ENCODE measurements around the gene PRSS56.

Gene PRSS56

DNA sequence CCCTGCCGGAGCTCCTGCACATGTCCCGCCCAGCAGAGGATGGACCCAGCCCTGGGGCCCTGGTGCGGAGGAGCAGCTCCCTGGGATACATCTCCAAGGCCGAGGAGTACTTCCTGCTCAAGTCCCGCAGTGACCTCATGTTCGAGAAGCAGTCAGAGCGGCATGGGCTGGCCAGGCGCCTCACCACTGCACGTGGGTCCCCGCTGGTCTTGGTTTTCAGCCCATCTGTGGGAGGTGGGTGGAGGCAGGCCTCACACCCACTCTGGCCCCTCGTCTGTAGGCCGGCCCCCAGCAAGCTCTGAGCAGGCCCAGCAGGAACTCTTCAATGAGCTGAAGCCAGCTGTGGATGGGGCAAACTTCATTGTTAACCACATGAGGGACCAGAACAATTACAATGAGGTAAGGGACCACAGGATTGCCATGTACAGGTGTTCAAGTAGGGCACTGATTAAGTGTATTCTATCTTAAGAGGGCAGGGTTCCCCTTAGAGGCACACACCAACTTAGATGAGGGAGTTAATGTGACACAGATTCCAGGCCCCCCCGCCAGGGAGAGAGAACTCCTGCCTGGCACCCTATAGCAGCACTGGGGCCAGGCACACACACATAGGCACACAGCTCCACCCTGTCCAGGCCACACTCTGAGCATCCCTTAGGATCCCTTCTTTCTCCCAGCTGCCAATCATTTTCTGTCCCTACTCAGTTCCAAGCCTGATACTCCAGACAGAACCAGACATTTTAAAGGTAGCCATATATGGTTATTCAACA lies 13.9 kb downstream of the PRSS56 start:
- DNase-seq (ENCODE audit: low spot score) (no peak), ATAC-seq (ENCODE audit: low read depth) (no peak)
- H3K9me3 ChIP-seq (ENCODE audit: severe bottlenecking) = no peaks in the 10 kb centered on the region
- H3K27me3 ChIP-seq (ENCODE audit: insufficient read depth, poor library complexity, severe bottlenecking) = no peaks in the 10 kb centered on the region
- TF ChIP-seq, protein P1, sequence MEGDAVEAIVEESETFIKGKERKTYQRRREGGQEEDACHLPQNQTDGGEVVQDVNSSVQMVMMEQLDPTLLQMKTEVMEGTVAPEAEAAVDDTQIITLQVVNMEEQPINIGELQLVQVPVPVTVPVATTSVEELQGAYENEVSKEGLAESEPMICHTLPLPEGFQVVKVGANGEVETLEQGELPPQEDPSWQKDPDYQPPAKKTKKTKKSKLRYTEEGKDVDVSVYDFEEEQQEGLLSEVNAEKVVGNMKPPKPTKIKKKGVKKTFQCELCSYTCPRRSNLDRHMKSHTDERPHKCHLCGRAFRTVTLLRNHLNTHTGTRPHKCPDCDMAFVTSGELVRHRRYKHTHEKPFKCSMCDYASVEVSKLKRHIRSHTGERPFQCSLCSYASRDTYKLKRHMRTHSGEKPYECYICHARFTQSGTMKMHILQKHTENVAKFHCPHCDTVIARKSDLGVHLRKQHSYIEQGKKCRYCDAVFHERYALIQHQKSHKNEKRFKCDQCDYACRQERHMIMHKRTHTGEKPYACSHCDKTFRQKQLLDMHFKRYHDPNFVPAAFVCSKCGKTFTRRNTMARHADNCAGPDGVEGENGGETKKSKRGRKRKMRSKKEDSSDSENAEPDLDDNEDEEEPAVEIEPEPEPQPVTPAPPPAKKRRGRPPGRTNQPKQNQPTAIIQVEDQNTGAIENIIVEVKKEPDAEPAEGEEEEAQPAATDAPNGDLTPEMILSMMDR (IDR thresholded peaks at IDR 0.05; ENCODE audit: poor library complexity, severe bottlenecking) = no peak
- H3K4me1 ChIP-seq (ENCODE audit: insufficient read depth, poor library complexity, severe bottlenecking) = no peaks in the 10 kb centered on the region
- no peak overlapping the region for H3K4me3 ChIP-seq (ENCODE audit: severe bottlenecking)
- H3K36me3 ChIP-seq (ENCODE audit: low read depth) = no peaks in the 10 kb centered on the region
- no peak overlapping the region for H3K27ac ChIP-seq (ENCODE audit: poor library complexity, severe bottlenecking)

GRCh38 chr2:232534940-232535651 lies 14.9 kb downstream of the PRSS56 start:
- H3K4me3 ChIP-seq (ENCODE audit: severe bottlenecking) = no peak overlapping the region
- no peaks in the 10 kb centered on the region for H3K27me3 ChIP-seq (ENCODE audit: insufficient read depth, poor library complexity, severe bottlenecking)
- no peaks in the 10 kb centered on the region for H3K9me3 ChIP-seq (ENCODE audit: severe bottlenecking)
- H3K4me1 ChIP-seq (ENCODE audit: insufficient read depth, poor library complexity, severe bottlenecking) = no peaks in the 10 kb centered on the region
- TF ChIP-seq, protein P1 (IDR thresholded peaks at IDR 0.05; ENCODE audit: poor library complexity, severe bottlenecking) = no peak
- H3K36me3 ChIP-seq (ENCODE audit: low read depth) = no peaks in the 10 kb centered on the region
- no peak for DNase-seq (ENCODE audit: low spot score)
- no peak for ATAC-seq (ENCODE audit: low read depth)
- no peak overlapping the region for H3K27ac ChIP-seq (ENCODE audit: poor library complexity, severe bottlenecking)

GRCh38 chr2:232535761-232536530 lies 15.8 kb downstream of the PRSS56 start:
- ATAC-seq (ENCODE audit: low read depth) (no peak), DNase-seq (ENCODE audit: low spot score) (no peak)
- H3K27me3 ChIP-seq (ENCODE audit: insufficient read depth, poor library complexity, severe bottlenecking) = no peaks in the 10 kb centered on the region
- H3K27ac ChIP-seq (ENCODE audit: poor library complexity, severe bottlenecking) = no peak overlapping the region
- TF ChIP-seq, protein P1 (IDR thresholded peaks at IDR 0.05; ENCODE audit: poor library complexity, severe bottlenecking) = no peak
- H3K36me3 ChIP-seq (ENCODE audit: low read depth) = no peaks in the 10 kb centered on the region
- no peaks in the 10 kb centered on the region for H3K9me3 ChIP-seq (ENCODE audit: severe bottlenecking)
- no peak overlapping the region for H3K4me3 ChIP-seq (ENCODE audit: severe bottlenecking)
- H3K4me1 ChIP-seq (ENCODE audit: insufficient read depth, poor library complexity, severe bottlenecking) = no peaks in the 10 kb centered on the region

DNA sequence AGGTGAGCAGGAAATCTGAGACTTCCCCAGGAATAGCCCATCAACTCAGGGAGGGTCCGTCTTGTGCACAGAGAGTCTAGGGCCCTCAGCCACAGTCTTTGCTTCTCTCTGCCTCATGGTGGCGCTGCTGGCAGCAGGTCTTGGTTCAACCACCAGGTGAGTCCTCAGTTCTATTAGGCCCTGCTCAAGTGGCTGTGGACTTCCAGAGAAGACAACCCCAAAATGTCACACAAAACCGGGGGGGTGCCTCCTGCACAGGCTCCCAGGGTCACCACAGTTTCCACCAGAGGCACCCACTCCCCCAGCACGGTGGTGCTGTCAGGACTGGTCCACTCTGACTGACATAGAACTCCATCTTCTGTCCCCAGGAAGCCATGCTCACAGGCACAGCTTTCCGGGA lies 16.9 kb downstream of the PRSS56 start:
- ATAC-seq (ENCODE audit: low read depth) (no peak), DNase-seq (ENCODE audit: low spot score) (no peak)
- Histone ChIP-seq H3K9me3 (ENCODE audit: severe bottlenecking) (no peaks in the 10 kb centered on the region), H3K36me3 (ENCODE audit: low read depth) (no peaks in the 10 kb centered on the region), H3K27me3 (ENCODE audit: insufficient read depth, poor library complexity, severe bottlenecking) (no peaks in the 10 kb centered on the region), H3K4me1 (ENCODE audit: insufficient read depth, poor library complexity, severe bottlenecking) (no peaks in the 10 kb centered on the region), H3K4me3 (ENCODE audit: severe bottlenecking) (no peak overlapping the region), H3K27ac (ENCODE audit: poor library complexity, severe bottlenecking) (no peak overlapping the region)
- TF ChIP-seq, protein P1 (IDR thresholded peaks at IDR 0.05; ENCODE audit: poor library complexity, severe bottlenecking) = peak; percentile 12

Data from RWPE2 (cell line).